C4-2B (cell line): ENCODE results near the gene YIPF2.

Source experiments
- CTCF ChIP-seq: fragments of 450-650 bp; conservative IDR thresholded peaks from 2 replicates; pipeline ENCODE4 v1.5.1; 2017; ENCODE audit warnings: mild to moderate bottlenecking
- ZFX ChIP-seq: fragments of 450-650 bp; IDR thresholded peaks from 2 replicates; pipeline ENCODE4 v1.6.1; 2017

GRCh38 chr19:10924597-10924996 lies 3.8 kb downstream of the YIPF2 start:
- no peak for TF ChIP-seq ZFX
- no peak for TF ChIP-seq CTCF
